ENCODE measurements around the gene ACP5.
A peak's percentile ranks its signal among the peaks of the same experiment; 100 is the strongest.
"Not testable (repeated sequence)": the region's sequence is repeated elsewhere in the genome, so short reads cannot be mapped to it uniquely, and the experiment has no call there.

The ACP5 gene

DNA sequence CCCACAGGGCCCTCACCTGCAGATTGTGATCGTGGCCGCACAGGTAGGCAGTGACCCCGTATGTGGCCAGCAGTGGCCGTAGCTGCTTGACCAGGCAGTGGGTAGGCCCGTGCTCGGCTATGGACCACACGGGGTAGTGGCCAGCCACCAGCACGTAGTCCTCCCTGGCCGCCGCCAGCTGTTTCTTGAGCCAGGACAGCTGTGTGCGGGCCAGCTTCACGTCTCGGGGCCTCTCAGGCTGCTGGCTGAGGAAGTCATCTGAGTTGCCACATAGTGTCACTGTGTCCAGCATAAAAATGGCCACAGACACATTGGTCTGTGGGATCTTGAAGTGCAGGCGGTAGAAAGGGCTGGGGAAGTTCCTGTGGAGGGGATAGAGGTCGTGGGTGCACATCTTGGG lies 1.2 kb downstream of the ACP5 start:
- Histone ChIP-seq H3K27ac (ENCODE audit: low read length) (no peak overlapping the region), H3K9ac (ENCODE audit: low read depth, low read length) (no peak overlapping the region), H3K4me3 (ENCODE audit: low read length) (no peak overlapping the region), H3K4me1 (ENCODE audit: insufficient read depth, low read length) (no peaks in the 10 kb centered on the region; the same call in 1 of the 2 replicates), H3K27me3 (ENCODE audit: insufficient read depth, low read length) (peaks cover 13% of the 10 kb centered on the region; the same call in 1 of the 2 replicates), H3K36me3 (ENCODE audit: insufficient read depth, low read depth, low read length) (no peaks in the 10 kb centered on the region), H3K9me3 (ENCODE audit: insufficient read depth, low read depth, low read length) (no peaks in the 10 kb centered on the region)

DNA sequence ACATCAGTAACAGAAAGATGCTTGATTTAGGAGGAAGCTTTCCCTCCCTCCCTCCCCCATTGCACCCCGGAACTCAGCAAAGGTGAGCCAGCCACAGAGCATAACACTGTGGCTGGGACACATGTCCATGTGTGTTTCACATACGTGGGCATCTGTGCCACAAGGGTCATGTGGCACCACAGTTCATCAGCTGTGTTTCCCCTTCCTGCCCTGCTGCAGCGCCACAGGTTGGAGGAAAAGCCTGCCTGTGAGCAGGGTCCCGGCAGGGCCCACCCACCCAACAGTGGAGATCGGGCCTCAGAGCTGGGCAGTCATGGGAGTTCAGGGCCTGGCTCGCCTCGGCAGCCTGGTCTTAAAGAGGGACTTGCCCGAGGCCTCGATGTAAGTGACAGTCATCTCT lies 2.8 kb downstream of the ACP5 start:
- H3K27me3 ChIP-seq (ENCODE audit: insufficient read depth, low read length), result peaks cover 13% of the 10 kb centered on the region; the same call in 1 of the 2 replicates
- no peak overlapping the region for H3K4me3 ChIP-seq (ENCODE audit: low read length)
- H3K4me1 ChIP-seq (ENCODE audit: insufficient read depth, low read length), result no peaks in the 10 kb centered on the region; the same call in 1 of the 2 replicates
- H3K36me3 ChIP-seq (ENCODE audit: insufficient read depth, low read depth, low read length), result no peaks in the 10 kb centered on the region
- H3K9me3 ChIP-seq (ENCODE audit: insufficient read depth, low read depth, low read length), result no peaks in the 10 kb centered on the region
- no peak overlapping the region for H3K9ac ChIP-seq (ENCODE audit: low read depth, low read length)
- no peak overlapping the region for H3K27ac ChIP-seq (ENCODE audit: low read length)

DNA sequence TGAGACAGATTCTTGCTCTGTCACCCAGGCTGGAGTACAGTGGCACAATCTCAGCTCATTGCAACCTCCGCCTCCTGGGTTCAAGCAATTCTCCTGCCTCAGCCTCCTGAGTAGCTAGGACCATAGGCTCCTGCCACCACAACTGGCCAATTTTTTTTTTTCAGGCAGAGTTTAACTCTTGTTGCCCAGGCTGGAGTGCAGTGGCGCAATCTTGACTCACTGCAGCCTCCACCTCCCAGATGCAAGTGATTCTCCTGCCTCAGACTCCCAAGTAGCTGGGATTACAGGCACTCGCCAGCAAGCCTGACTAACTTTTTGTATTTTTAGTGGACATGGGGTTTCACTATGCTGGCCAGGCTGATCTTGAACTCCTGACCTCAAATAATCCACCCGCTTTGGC lies 3.7 kb downstream of the ACP5 start:
- not testable (repeated sequence) for H3K36me3 ChIP-seq (ENCODE audit: insufficient read depth, low read depth, low read length); H3K27me3 ChIP-seq (ENCODE audit: insufficient read depth, low read length); H3K9ac ChIP-seq (ENCODE audit: low read depth, low read length); H3K4me1 ChIP-seq (ENCODE audit: insufficient read depth, low read length); H3K4me3 ChIP-seq (ENCODE audit: low read length); H3K9me3 ChIP-seq (ENCODE audit: insufficient read depth, low read depth, low read length); H3K27ac ChIP-seq (ENCODE audit: low read length)

DNA sequence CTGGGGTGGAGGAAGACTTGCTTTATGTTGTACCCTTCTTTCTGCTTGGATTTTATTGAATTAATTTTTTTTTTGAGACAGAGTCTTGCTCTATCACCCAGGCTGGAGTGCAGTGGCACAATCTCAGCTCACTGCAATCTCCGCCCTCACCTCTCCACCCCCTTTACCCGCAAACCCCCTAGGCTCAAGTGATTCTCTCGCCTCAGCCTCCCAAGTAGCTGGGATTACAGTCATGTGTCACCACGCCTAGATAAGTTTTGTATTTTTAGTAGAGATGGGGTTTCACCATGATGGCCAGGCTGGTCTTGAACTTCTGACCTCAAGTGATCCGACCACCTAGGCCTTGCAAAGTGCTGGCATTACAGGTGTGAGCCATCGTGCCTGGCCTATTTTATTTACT lies 4.1 kb downstream of the ACP5 start:
- not testable (repeated sequence) for H3K27ac ChIP-seq (ENCODE audit: low read length)

DNA sequence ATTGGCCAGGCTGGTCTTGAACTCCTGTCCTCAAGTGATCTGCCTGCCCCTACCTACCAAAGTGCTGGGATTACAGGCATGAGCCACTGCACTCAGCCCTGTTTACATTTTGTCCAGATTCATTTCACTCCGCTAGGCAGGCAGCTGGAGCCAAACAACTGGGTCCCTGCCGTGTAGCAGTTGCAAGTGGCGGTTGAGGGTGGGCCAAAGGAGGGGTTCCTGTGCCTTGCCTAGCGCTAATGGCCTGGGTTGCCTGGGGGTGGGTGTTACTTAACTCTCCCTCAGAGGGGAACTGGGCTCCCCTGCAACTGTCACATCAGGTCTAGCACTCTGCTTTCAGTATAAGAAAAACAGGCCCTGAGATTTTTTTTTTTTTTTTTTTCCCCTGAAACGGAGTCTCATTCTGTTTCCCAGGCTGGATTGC lies 7.4 kb downstream of the ACP5 start:
- no peaks in the 10 kb centered on the region for H3K27me3 ChIP-seq (ENCODE audit: insufficient read depth, low read length)
- no peak overlapping the region for H3K4me3 ChIP-seq (ENCODE audit: low read length)
- H3K27ac ChIP-seq (ENCODE audit: low read length), result no peak overlapping the region
- no peaks in the 10 kb centered on the region for H3K9me3 ChIP-seq (ENCODE audit: insufficient read depth, low read depth, low read length)
- H3K36me3 ChIP-seq (ENCODE audit: insufficient read depth, low read depth, low read length), result no peaks in the 10 kb centered on the region
- H3K4me1 ChIP-seq (ENCODE audit: insufficient read depth, low read length), result no peaks in the 10 kb centered on the region
- H3K9ac ChIP-seq (ENCODE audit: low read depth, low read length), result no peak overlapping the region

More for the DNA sequence above, 4.1 kb downstream of the ACP5 start:
- not testable (repeated sequence) for H3K9ac ChIP-seq (ENCODE audit: low read depth, low read length); H3K4me1 ChIP-seq (ENCODE audit: insufficient read depth, low read length); H3K9me3 ChIP-seq (ENCODE audit: insufficient read depth, low read depth, low read length); H3K36me3 ChIP-seq (ENCODE audit: insufficient read depth, low read depth, low read length); H3K27me3 ChIP-seq (ENCODE audit: insufficient read depth, low read length); H3K4me3 ChIP-seq (ENCODE audit: low read length)

DNA sequence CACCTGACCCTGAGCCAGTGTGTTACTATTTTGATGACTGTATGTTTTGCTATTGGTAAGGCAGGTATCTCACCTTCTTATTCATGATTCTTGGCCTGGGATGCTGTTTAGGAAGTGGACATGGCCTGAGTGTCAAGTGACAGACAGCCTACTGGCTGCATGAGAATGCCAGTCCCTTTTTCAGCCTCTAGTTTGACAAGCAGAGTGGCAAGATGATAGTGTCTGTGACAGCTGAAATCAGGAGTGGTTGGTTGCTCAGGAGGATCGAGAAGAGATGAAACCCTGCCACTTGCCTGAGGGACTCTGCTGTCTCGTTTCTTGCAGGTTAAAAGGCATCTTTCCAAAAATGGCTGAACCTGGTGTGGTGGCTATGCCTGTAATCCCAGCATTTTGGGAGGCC lies 11.3 kb downstream of the ACP5 start:
- Histone ChIP-seq H3K9me3 (ENCODE audit: insufficient read depth, low read depth, low read length) (no peaks in the 10 kb centered on the region), H3K27me3 (ENCODE audit: insufficient read depth, low read length) (no peaks in the 10 kb centered on the region), H3K36me3 (ENCODE audit: insufficient read depth, low read depth, low read length) (no peaks in the 10 kb centered on the region), H3K4me3 (ENCODE audit: low read length) (no peak overlapping the region), H3K27ac (ENCODE audit: low read length) (no peak overlapping the region), H3K9ac (ENCODE audit: low read depth, low read length) (no peak overlapping the region), H3K4me1 (ENCODE audit: insufficient read depth, low read length) (no peaks in the 10 kb centered on the region)

DNA sequence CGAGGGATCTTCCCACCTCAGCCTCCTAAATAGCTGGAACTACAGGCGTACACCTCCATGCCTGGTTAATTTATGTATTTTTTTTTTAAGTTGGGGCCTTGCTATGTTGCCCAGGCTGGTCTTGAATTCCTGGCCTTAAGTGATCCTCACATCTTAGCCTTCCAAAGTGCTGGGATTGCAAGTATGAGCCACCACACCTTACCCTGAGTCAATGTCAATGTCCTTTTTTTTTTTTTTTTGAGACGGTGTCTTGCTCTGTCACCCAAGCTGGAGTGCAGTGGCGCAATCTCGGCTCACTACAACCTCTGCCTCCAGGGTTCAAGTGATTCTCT lies 11.8 kb downstream of the ACP5 start:
- H3K4me3 ChIP-seq (ENCODE audit: low read length); H3K4me1 ChIP-seq (ENCODE audit: insufficient read depth, low read length); H3K27ac ChIP-seq (ENCODE audit: low read length): not testable (repeated sequence)

DNA sequence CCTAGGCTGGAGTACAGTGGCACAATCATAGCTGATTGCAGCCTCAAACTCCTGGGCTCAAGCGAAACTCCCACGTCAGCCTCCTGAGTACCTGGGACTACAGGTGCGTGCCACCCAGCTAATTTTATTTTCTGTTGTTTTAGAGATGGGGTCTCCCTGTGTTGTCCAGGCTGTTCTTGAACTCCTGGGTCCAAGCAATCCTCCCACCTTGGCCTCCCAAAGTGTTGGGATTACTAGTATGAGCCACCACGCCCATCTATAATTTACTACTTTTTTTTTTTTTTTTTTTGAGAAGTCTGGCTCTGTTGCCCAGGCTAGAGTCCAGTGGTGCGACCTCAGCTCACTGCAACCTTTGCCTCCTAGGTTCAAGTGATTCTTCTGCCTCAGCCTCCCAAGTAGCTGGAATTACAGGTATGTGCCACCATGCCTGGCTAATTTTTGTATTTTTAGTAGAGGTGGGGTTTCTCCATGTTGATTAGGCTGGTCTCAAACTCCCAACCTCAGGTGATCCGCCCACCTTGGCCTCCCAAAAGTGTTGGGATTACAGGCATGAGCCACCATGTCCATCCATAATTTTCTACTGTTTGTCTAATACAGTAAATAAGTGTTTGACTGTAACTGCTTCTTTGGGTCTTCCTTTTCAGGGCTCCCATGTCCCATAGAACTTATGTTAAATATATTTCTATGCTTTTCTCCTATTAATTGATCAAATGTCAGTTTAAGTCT lies 13.2 kb downstream of the ACP5 start:
- H3K27ac ChIP-seq (ENCODE audit: low read length); H3K27me3 ChIP-seq (ENCODE audit: insufficient read depth, low read length); H3K4me3 ChIP-seq (ENCODE audit: low read length); H3K36me3 ChIP-seq (ENCODE audit: insufficient read depth, low read depth, low read length); H3K4me1 ChIP-seq (ENCODE audit: insufficient read depth, low read length); H3K9ac ChIP-seq (ENCODE audit: low read depth, low read length); H3K9me3 ChIP-seq (ENCODE audit: insufficient read depth, low read depth, low read length): not testable (repeated sequence)

More for the DNA sequence above, 11.8 kb downstream of the ACP5 start:
- not testable (repeated sequence) for H3K27me3 ChIP-seq (ENCODE audit: insufficient read depth, low read length); H3K9me3 ChIP-seq (ENCODE audit: insufficient read depth, low read depth, low read length); H3K36me3 ChIP-seq (ENCODE audit: insufficient read depth, low read depth, low read length); H3K9ac ChIP-seq (ENCODE audit: low read depth, low read length)

DNA sequence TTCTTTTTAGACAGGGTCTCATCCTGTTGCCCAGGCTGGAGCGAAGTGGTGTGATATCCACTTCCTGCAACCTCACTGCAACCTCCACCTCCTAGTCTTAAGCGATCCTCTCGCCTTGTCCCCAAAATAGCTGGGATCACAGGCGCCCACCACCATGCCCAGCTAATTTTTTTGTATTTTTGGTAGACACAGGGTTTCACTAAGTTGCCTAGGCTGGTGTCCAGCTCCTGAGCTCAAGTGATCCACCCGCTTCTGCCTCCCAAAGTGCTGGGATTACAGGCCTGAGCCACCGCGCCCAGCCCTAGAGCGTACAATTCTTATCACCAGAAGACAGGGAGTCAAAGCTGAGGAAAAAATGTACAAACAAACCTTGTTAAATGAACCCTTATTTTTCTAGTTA lies 13.9 kb downstream of the ACP5 start:
- H3K9me3 ChIP-seq (ENCODE audit: insufficient read depth, low read depth, low read length), result no peaks in the 10 kb centered on the region
- H3K4me1 ChIP-seq (ENCODE audit: insufficient read depth, low read length), result no peaks in the 10 kb centered on the region
- no peaks in the 10 kb centered on the region for H3K27me3 ChIP-seq (ENCODE audit: insufficient read depth, low read length)
- no peaks in the 10 kb centered on the region for H3K36me3 ChIP-seq (ENCODE audit: insufficient read depth, low read depth, low read length)
- no peak overlapping the region for H3K27ac ChIP-seq (ENCODE audit: low read length)
- no peak overlapping the region for H3K4me3 ChIP-seq (ENCODE audit: low read length)
- H3K9ac ChIP-seq (ENCODE audit: low read depth, low read length), result no peak overlapping the region

DNA sequence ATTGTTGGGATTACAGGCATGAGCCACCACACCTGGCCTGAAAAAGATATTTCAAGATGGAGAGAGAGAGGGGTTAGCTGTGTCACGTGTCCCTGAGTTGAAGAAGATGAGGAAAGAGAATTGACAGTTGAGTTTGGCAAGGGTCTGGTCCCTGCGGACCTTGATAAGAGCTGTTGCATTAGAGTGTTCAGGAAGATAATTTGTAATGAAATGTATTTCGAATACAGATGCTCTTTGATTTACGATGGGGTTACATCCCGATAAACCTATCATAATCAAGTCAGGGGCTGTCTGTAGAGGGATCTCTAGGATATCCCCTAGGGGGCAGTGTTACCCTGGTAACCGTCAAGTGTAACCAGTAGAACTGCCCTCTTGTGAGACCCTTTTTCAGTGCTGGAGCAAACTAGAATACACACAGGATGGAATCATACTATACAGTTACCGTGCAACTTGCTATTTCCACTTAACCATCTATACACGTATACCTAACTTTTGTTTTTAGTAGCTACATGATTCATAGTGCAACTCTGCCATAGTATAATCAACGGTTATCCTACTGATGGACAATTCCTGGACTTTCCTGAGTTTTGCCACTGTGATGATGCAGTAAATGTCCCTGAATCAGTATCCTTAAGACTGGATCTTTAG lies 16.9 kb downstream of the ACP5 start:
- Histone ChIP-seq H3K4me3 (ENCODE audit: low read length) (no peak overlapping the region), H3K36me3 (ENCODE audit: insufficient read depth, low read depth, low read length) (peaks cover 8% of the 10 kb centered on the region; the same call in 1 of the 2 replicates), H3K9ac (ENCODE audit: low read depth, low read length) (no peak overlapping the region), H3K27ac (ENCODE audit: low read length) (no peak overlapping the region), H3K9me3 (ENCODE audit: insufficient read depth, low read depth, low read length) (no peaks in the 10 kb centered on the region), H3K27me3 (ENCODE audit: insufficient read depth, low read length) (no peaks in the 10 kb centered on the region), H3K4me1 (ENCODE audit: insufficient read depth, low read length) (peaks cover 4% of the 10 kb centered on the region)

DNA sequence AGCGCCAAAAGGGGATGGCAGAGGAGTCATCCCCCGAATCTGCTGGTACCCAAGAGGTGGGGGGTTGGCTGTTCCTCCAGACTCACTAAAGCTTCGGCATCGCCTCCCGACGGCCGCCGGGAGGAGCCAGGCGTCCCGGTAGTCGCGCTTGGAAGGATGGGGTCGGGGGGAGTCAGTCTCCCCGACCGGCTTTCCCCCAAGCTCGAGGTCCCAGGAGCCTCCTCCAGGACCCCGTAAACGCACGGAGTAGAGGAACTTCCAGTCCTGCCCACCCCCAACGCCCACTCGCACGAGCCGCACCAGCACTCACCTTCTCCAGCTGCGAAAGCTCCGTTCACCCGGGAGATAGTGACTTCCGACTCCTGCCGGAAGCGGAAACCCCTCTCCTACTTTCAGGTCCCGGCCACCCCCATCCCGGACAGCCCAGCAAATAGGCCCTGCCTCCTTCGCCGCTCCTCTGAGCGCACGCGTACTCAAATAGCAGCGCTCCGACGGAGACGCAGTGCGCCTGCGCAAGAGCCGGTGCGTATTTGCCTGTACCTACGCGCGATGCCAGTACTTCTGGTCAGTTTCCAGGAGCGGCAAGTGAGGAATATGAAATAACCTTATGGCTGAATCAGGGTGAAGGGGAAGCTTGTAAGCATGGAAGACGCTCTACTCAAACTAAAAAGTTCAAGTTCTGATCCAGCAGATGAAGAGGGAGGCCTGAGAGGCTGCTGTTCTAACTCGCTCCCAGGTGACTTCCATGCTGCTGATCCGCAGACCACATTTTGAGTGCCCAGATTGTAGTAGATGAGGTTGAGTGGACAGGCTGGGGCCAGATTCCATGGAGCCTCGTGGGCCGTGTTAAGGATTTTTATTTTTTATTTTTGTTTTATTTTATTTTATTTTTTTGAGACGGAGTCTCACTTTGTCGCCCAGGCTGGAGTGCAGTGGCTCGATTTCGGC lies 18.3 kb downstream of the ACP5 start, which contains the start of gene ELOF1:
TSS of gene ELOF1 (minus strand) at position 350 of the 948 bp plus-strand sequence. CDS start 4,883 bp downstream, outside the sequence.
- Histone ChIP-seq H3K9ac (ENCODE audit: low read depth, low read length) (peak within 1 kb of the TSS; percentile 85; the same call in 1 of the 2 replicates), H3K27me3 (ENCODE audit: insufficient read depth, low read length) (no peaks in the 10 kb centered on the region), H3K27ac (ENCODE audit: low read length) (no peak within 1 kb of the TSS), H3K36me3 (ENCODE audit: insufficient read depth, low read depth, low read length) (peaks cover 16% of the 10 kb centered on the region), H3K4me1 (ENCODE audit: insufficient read depth, low read length) (peaks cover 4% of the 10 kb centered on the region), H3K9me3 (ENCODE audit: insufficient read depth, low read depth, low read length) (no peaks in the 10 kb centered on the region), H3K4me3 (ENCODE audit: low read length) (peak within 1 kb of the TSS; percentile 94)

All from iPS-20b (cell line).